H1 (cell line): ENCODE data around the gene CPXM1. TPM values are rescaled to one million over a fixed set of nuclear protein-coding genes. Genes with fewer than 3 reads are reported as not detected.

Experiments
- CTCF ChIA-PET: fragments of 300-600 bp; sonication (Branson Sonifier 250); formaldehyde crosslinking; loops from one replicate; lab custom pipeline; 2021; ENCODE audit not compliant: partially characterized antibody; lab: Charles Lee
- POLR2A ChIA-PET: fragments of 300-600 bp; sonication (Branson Sonifier 250); formaldehyde crosslinking; loops from one replicate; lab custom pipeline; 2021; ENCODE audit warnings: inconsistent platforms; ENCODE audit not compliant: partially characterized antibody; lab: Charles Lee
- DNase-seq, 2 experiments: peaks; one replicate each; pipeline versions ENCODE4 v3.0.0 to v3.0.0-alpha.2; 2010 to 2022; ENCODE audit warnings: low spot score in 2 of 2, low read depth in 1 of 2, mixed read lengths in 1 of 2
- FAIRE-seq: peaks from 2 replicates; lab custom pipeline; 2011; peaks lifted over from hg19 to GRCh38; lab: Jason Lieb, UNC
- H2AFZ ChIP-seq: 2 replicates; pipeline ENCODE4 v1.8.1; 2012; ENCODE audit warnings: low read length, inconsistent platforms
- H2AK5ac ChIP-seq: 2 replicates; pipeline ENCODE4 v1.6.1; 2013; ENCODE audit warnings: low read depth, low read length
- H2BK120ac ChIP-seq: replicated peaks from 2 replicates; pipeline ENCODE3; 2013; ENCODE audit warnings: low read depth, low read length, inconsistent platforms
- H2BK12ac ChIP-seq: 2 replicates; pipeline ENCODE4 v1.6.1; 2013; ENCODE audit warnings: low read depth, low read length
- H2BK15ac ChIP-seq: 2 replicates; pipeline ENCODE4 v1.6.1; 2013; ENCODE audit warnings: low read length
- H2BK20ac ChIP-seq: 2 replicates; pipeline ENCODE4 v1.6.1; 2013; ENCODE audit warnings: low read length
- H2BK5ac ChIP-seq: 2 replicates; pipeline ENCODE4 v1.6.1; 2013; ENCODE audit warnings: low read depth, low read length
- H3K14ac ChIP-seq: 2 replicates; pipeline ENCODE4 v1.6.1; 2013; ENCODE audit warnings: inconsistent platforms; ENCODE audit not compliant: insufficient read length
- H3K18ac ChIP-seq: 2 replicates; pipeline ENCODE4 v1.6.1; 2013; ENCODE audit warnings: low read length; ENCODE audit errors: extremely low read depth
- H3K23ac ChIP-seq: 2 replicates; pipeline ENCODE4 v1.6.1; 2013; ENCODE audit warnings: inconsistent platforms; ENCODE audit not compliant: insufficient read length
- H3K23me2 ChIP-seq: 2 replicates; pipeline ENCODE4 v1.6.1; 2013; ENCODE audit warnings: low read depth, low read length
- H3K27ac ChIP-seq: 2 replicates; pipeline ENCODE4 v1.6.1; 2011; ENCODE audit warnings: low read depth, low read length, inconsistent platforms
- H3K27me3 ChIP-seq, 4 experiments: replicated peaks in 1 of 4; 1 replicate in 1 of 4; 2 replicates in 3 of 4; pipeline versions ENCODE4 v1.6.1 to v1.8.1; 2011 to 2013; ENCODE audit warnings: low read length in 3 of 4, mild to moderate bottlenecking in 3 of 4, inconsistent platforms in 2 of 4, mixed read lengths in 2 of 4, moderate library complexity in 1 of 4; ENCODE audit not compliant: control insufficient read depth in 3 of 4, insufficient read depth in 3 of 4; ENCODE audit errors: extremely low read depth in 1 of 4
- H3K36me3 ChIP-seq, 4 experiments: 2 replicates each; pipeline versions ENCODE4 v1.6.1 to v1.8.1; 2011 to 2013; ENCODE audit warnings: mild to moderate bottlenecking in 4 of 4, low read length in 3 of 4, moderate library complexity in 2 of 4, control low read depth in 1 of 4, inconsistent platforms in 1 of 4; ENCODE audit not compliant: insufficient read depth in 4 of 4, control insufficient read depth in 2 of 4
- H3K4ac ChIP-seq: replicated peaks from 2 replicates; pipeline ENCODE3; 2013; ENCODE audit warnings: low read length, low read depth, mixed read lengths, inconsistent platforms; ENCODE audit not compliant: insufficient read length
- H3K4me1 ChIP-seq, 4 experiments: replicated peaks in 1 of 4; 1 replicate in 1 of 4; 2 replicates in 3 of 4; pipeline versions ENCODE4 v1.6.1 to v1.8.1; 2011 to 2013; ENCODE audit warnings: low read length in 3 of 4, inconsistent platforms in 2 of 4, mixed read lengths in 1 of 4; ENCODE audit not compliant: insufficient read depth in 4 of 4, control insufficient read depth in 3 of 4
- H3K4me2 ChIP-seq, 2 experiments: 2 replicates each; pipeline versions ENCODE4 v1.6.1 to v1.8.1; 2011 to 2013; ENCODE audit warnings: low read depth in 2 of 2, low read length in 2 of 2, control low read depth in 1 of 2, inconsistent platforms in 1 of 2, mild to moderate bottlenecking in 1 of 2; ENCODE audit not compliant: insufficient read depth in 1 of 2
- H3K4me3 ChIP-seq, 4 experiments: fragments of 200-600, 300-600 bp in 1 of 4; sonication (generic), shearing (Covaris generic), sonication (Bioruptor Twin) in 1 of 4; 2 replicates each; pipeline versions ENCODE4 v1.5.1 to v1.8.1; 2011 to 2016; ENCODE audit warnings: low read length in 4 of 4, low read depth in 3 of 4, control low read depth in 2 of 4, inconsistent platforms in 2 of 4, mild to moderate bottlenecking in 2 of 4, mixed read lengths in 1 of 4, moderate library complexity in 1 of 4; ENCODE audit not compliant: insufficient read depth in 2 of 4; ENCODE audit errors: extremely low read depth in 1 of 4
- H3K56ac ChIP-seq: replicated peaks from 2 replicates; pipeline ENCODE3; 2013; ENCODE audit warnings: low read depth, mild to moderate bottlenecking, mixed read lengths, low read length, inconsistent platforms; ENCODE audit not compliant: insufficient read length
- H3K79me1 ChIP-seq: 2 replicates; pipeline ENCODE4 v1.6.1; 2013; ENCODE audit warnings: low read depth, low read length, control low read depth
- H3K79me2 ChIP-seq, 2 experiments: 2 replicates each; pipeline versions ENCODE4 v1.6.1 to v1.8.1; 2012 to 2013; ENCODE audit warnings: low read length in 2 of 2, mild to moderate bottlenecking in 2 of 2, inconsistent platforms in 1 of 2; ENCODE audit not compliant: insufficient read depth in 2 of 2, control insufficient read depth in 1 of 2
- H3K9ac ChIP-seq, 4 experiments: replicated peaks in 1 of 4; 1 replicate in 1 of 4; 2 replicates in 3 of 4; pipeline versions ENCODE4 v1.6.1 to v1.8.1; 2011 to 2013; ENCODE audit warnings: low read depth in 3 of 4, low read length in 3 of 4, control low read depth in 2 of 4, mild to moderate bottlenecking in 2 of 4, moderate library complexity in 2 of 4, inconsistent platforms in 1 of 4; ENCODE audit errors: extremely low read depth in 1 of 4
- H3K9me3 ChIP-seq, 2 experiments: 2 replicates each; pipeline versions ENCODE4 v1.6.1 to v1.8.1; 2012 to 2013; ENCODE audit warnings: mild to moderate bottlenecking in 2 of 2, moderate library complexity in 2 of 2, control low read depth in 1 of 2, inconsistent platforms in 1 of 2, low read depth in 1 of 2, low read length in 1 of 2, mixed read lengths in 1 of 2; ENCODE audit not compliant: insufficient read depth in 2 of 2
- H4K20me1 ChIP-seq, 2 experiments: replicated peaks in 1 of 2; 2 replicates each; pipeline versions ENCODE3 to v1.8.1; 2011 to 2013; ENCODE audit warnings: inconsistent platforms in 2 of 2, low read length in 2 of 2, mild to moderate bottlenecking in 1 of 2; ENCODE audit not compliant: insufficient read depth in 2 of 2, control insufficient read depth in 1 of 2
- H4K5ac ChIP-seq: 2 replicates; pipeline ENCODE4 v1.6.1; 2013; ENCODE audit warnings: low read length, low read depth, mixed read lengths, inconsistent platforms; ENCODE audit not compliant: insufficient read length
- H4K8ac ChIP-seq: 2 replicates; pipeline ENCODE4 v1.8.0; 2013; ENCODE audit warnings: mild to moderate bottlenecking, moderate library complexity, low read length, inconsistent platforms; ENCODE audit not compliant: insufficient read depth; ENCODE audit errors: extremely low read depth
- H4K91ac ChIP-seq: replicated peaks from 2 replicates; pipeline ENCODE3; 2013; ENCODE audit warnings: low read length, mixed read lengths, inconsistent platforms; ENCODE audit not compliant: insufficient read length
- NANOG ChIP-seq: IDR thresholded peaks from 2 replicates; pipeline ENCODE4 v1.6.1; 2011; ENCODE audit warnings: low read length, low read depth, mild to moderate bottlenecking, inconsistent platforms; ENCODE audit not compliant: insufficient read depth, poor library complexity, severe bottlenecking
- NRF1 ChIP-seq: IDR thresholded peaks from 2 replicates; pipeline ENCODE4 v1.6.1; 2011; ENCODE audit warnings: mild to moderate bottlenecking, low read depth, low read length, improper control_type of control experiment
- WGBS, 2 experiments: shearing (Covaris generic) in 1 of 2; methylation state at CpG; one replicate each; pipeline versions ENCODE4 v1.1.6 to v1.1.7; 2013 to 2015; ENCODE audit warnings: low lambda C conversion rate in 2 of 2, mixed read lengths in 2 of 2, inconsistent platforms in 1 of 2, low coverage in 1 of 2, missing lambda C conversion rate in 1 of 2; ENCODE audit not compliant: insufficient replicate concordance in 2 of 2, insufficient coverage in 1 of 2, insufficient read length in 1 of 2; ENCODE audit errors: extremely low coverage in 1 of 2, missing lambda C conversion rate in 1 of 2; 5-methylcytosine and 5-hydroxymethylcytosine counted together
- polyA plus RNA-seq, 7 experiments: library from polyadenylated mRNA; depleted of rRNA in 3 of 7; stranded (reverse) in 5 of 7; unstranded in 2 of 7; fragments of >200 nt in 5 of 7; fragments of 200-250 nt in 2 of 7; gene quantifications; 1 replicate in 5 of 7; 2 replicates in 1 of 7; 4 replicates in 1 of 7; pipeline versions ENCODE4 v1.2.1 to v1.2.3, GENCODE V29; 2011 to 2013; ENCODE audit warnings: missing spikeins in 2 of 7, mixed read lengths in 2 of 7
- total RNA-seq: library from RNA; stranded (reverse); fragmentation: NEBNext Ultra II Directional; extraction: Animal tissue kit (Norgen Biotek cat#: 25700); gene quantifications from 2 replicates; pipeline ENCODE4 v1.2.1, GENCODE V29; 2021
- TF ChIP-seq, protein P1 (sequence below): IDR thresholded peaks from 2 replicates; pipeline ENCODE4 v1.6.1; 2012; ENCODE audit warnings: inconsistent platforms
- TF ChIP-seq, protein P2 (sequence below): IDR thresholded peaks from 2 replicates; pipeline ENCODE4 v1.6.1; 2012; ENCODE audit warnings: low read length, inconsistent platforms

The CPXM1 gene
- total and polyA plus RNA-seq, 2 of the 8 experiments (the other 6 are each of a cell fraction or from before 2014, with no cell fraction given) = 31.3 to 81.9 TPM

DNA sequence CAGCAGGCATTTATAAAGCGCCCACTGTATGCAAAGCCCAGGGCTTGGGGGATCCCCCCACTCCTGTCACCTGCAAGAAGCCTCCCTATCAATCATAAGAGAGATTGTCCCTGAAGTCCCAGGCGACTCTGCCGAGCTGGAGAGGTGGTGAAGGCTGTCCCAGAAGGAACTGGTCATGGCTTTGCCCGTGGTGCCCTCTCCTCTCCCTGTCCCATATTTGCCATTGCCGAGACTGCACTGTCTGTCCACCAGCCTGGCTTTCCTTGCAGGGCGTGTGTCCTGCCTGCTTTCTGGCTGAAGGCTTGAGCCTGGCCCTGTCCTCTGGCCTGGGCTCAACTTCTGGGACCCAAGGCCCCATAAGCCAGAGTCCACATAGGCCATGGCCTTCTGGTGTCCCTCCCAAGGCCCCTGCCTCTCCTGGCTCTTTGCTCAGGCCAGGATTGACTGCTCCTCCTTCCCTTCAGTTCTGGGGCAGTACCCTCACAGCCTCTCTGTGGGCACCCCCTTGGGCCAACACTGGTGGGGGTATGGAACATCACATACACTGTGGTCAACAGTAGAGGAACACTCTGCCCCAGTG is 46.9 kb downstream of the CPXM1 start:
- Histone ChIP-seq H3K4me2 (peak overlapping the region in 1 of 2 experiments; percentile 78; a peak in 1 of 4 replicates), H2AK5ac (no peak overlapping the region), H3K56ac (no peak overlapping the region), H3K4me3 (no peak overlapping the region), H3K14ac (no peak overlapping the region), H3K9ac (no peak overlapping the region), H2AFZ (no peak overlapping the region), H3K4ac (no peak overlapping the region), H2BK120ac (no peak overlapping the region), H4K8ac (no peak overlapping the region), H2BK20ac (no peak overlapping the region), H3K9me3 (no peaks in the 10 kb centered on the region), H2BK5ac (no peak overlapping the region), H3K36me3 (peaks cover 0 to 3% (median 0%) of the 10 kb centered on the region in 4 experiments; a peak in 1 of 8 replicates), H2BK15ac (no peak overlapping the region), H3K27ac (no peak overlapping the region), H3K27me3 (peaks cover 37 to 57% (median 54%) of the 10 kb centered on the region in 4 experiments), H3K23me2 (peaks cover 20% of the 10 kb centered on the region; the same call in 1 of the 2 replicates), H4K5ac (no peak overlapping the region), H3K79me2 (no peaks in the 10 kb centered on the region), H3K79me1 (no peaks in the 10 kb centered on the region), H3K18ac (no peak overlapping the region), H3K4me1 (peaks cover 0 to 31% (median 19%) of the 10 kb centered on the region in 4 experiments; a peak in 6 of 7 replicates), H3K23ac (no peak overlapping the region), H4K20me1 (peaks cover 2% of the 10 kb centered on the region in 2 experiments), H2BK12ac (no peak overlapping the region), H4K91ac (no peak overlapping the region)
- POLR2A ChIA-PET = interaction anchor here (1.1 kb wide), 3 partner anchors 65 to 292 kb away, joined by 3 to 5 read pairs (median 4); partner anchors contain the start of gene MRPS26
- FAIRE-seq (no peak), DNase-seq (no peak)
- 88% methylated on average over 6 of the region's 6 CpGs; no CpG with 5 or more reads in 1 of the 2 experiments for WGBS, 2 experiments
- CTCF ChIA-PET = interaction anchor here (0.6 to 9.0 kb wide), 38 partner anchors 8 to 247 kb away, joined by 3 to 151 read pairs (median 5); partner anchors contain the start of genes C20orf141, CPXM1, EBF4 and PCED1A
- TF ChIP-seq NRF1 = no peak
- TF ChIP-seq NANOG = no peak
- TF ChIP-seq, protein P1, sequence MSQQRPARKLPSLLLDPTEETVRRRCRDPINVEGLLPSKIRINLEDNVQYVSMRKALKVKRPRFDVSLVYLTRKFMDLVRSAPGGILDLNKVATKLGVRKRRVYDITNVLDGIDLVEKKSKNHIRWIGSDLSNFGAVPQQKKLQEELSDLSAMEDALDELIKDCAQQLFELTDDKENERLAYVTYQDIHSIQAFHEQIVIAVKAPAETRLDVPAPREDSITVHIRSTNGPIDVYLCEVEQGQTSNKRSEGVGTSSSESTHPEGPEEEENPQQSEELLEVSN = no peak
- TF ChIP-seq, protein P2, sequence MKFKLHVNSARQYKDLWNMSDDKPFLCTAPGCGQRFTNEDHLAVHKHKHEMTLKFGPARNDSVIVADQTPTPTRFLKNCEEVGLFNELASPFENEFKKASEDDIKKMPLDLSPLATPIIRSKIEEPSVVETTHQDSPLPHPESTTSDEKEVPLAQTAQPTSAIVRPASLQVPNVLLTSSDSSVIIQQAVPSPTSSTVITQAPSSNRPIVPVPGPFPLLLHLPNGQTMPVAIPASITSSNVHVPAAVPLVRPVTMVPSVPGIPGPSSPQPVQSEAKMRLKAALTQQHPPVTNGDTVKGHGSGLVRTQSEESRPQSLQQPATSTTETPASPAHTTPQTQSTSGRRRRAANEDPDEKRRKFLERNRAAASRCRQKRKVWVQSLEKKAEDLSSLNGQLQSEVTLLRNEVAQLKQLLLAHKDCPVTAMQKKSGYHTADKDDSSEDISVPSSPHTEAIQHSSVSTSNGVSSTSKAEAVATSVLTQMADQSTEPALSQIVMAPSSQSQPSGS = no peak
